ENCODE data around the gene BFSP1.

Gene BFSP1

GRCh38 chr20:17565169-17565845, 34.1 kb upstream of the BFSP1 start:
- no peak for TF ChIP-seq CTCF (IDR thresholded peaks at IDR 0.05; ENCODE audit: extremely low read depth, insufficient read depth, missing control alignments)
- in situ Hi-C loops (cut with MboI; ENCODE audit: low pct_unique_long_range_greater_than_20kb, low sequenced_read_pairs, unreplicated experiment), result no loop called here
- no peak for DNase-seq (ENCODE audit: low spot score)

- TF ChIP-seq CTCF (IDR thresholded peaks at IDR 0.05; ENCODE audit: extremely low read depth, insufficient read depth, missing control alignments), result no peak
- in situ Hi-C loops (cut with MboI; ENCODE audit: low pct_unique_long_range_greater_than_20kb, low sequenced_read_pairs, unreplicated experiment), result no loop called here
- no peak for DNase-seq (ENCODE audit: low spot score)
Measured at GRCh38 chr20:17562804-17563305, 31.7 kb upstream of the BFSP1 start.

- in situ Hi-C loops (cut with MboI; ENCODE audit: low pct_unique_long_range_greater_than_20kb, low sequenced_read_pairs, unreplicated experiment), result no loop called here
- TF ChIP-seq CTCF (IDR thresholded peaks at IDR 0.05; ENCODE audit: extremely low read depth, insufficient read depth, missing control alignments), result no peak
- DNase-seq (ENCODE audit: low spot score), result no peak
Measured at GRCh38 chr20:17560344-17561074, 29.3 kb upstream of the BFSP1 start.

- DNase-seq (ENCODE audit: low spot score), result no peak
- TF ChIP-seq CTCF (IDR thresholded peaks at IDR 0.05; ENCODE audit: extremely low read depth, insufficient read depth, missing control alignments), result no peak
- in situ Hi-C loops (cut with MboI; ENCODE audit: low pct_unique_long_range_greater_than_20kb, low sequenced_read_pairs, unreplicated experiment), result no loop called here
Measured at GRCh38 chr20:17559338-17559737, 28.2 kb upstream of the BFSP1 start.

- TF ChIP-seq CTCF (IDR thresholded peaks at IDR 0.05; ENCODE audit: extremely low read depth, insufficient read depth, missing control alignments), result no peak
- in situ Hi-C loops (cut with MboI; ENCODE audit: low pct_unique_long_range_greater_than_20kb, low sequenced_read_pairs, unreplicated experiment), result no loop called here
- no peak for DNase-seq (ENCODE audit: low spot score)
Measured at GRCh38 chr20:17558941-17559304, 27.7 kb upstream of the BFSP1 start.

GRCh38 chr20:17558154-17558940, 27.2 kb upstream of the BFSP1 start:
- no peak for DNase-seq (ENCODE audit: low spot score)
- in situ Hi-C loops (cut with MboI; ENCODE audit: low pct_unique_long_range_greater_than_20kb, low sequenced_read_pairs, unreplicated experiment), result no loop called here
- TF ChIP-seq CTCF (IDR thresholded peaks at IDR 0.05; ENCODE audit: extremely low read depth, insufficient read depth, missing control alignments), result no peak
